H1 (cell line): ENCODE measurements around the gene ADCY7. TPM values are rescaled to one million over a fixed set of nuclear protein-coding genes. Genes with fewer than 3 reads are reported as not detected.

Source experiments
- polyA plus RNA-seq, 7 experiments: library from polyadenylated mRNA; depleted of rRNA in 3 of 7; stranded (reverse) in 5 of 7; unstranded in 2 of 7; fragments of >200 nt in 5 of 7; fragments of 200-250 nt in 2 of 7; gene quantifications; 1 replicate in 5 of 7; 2 replicates in 1 of 7; 4 replicates in 1 of 7; pipeline versions ENCODE4 v1.2.1 to v1.2.3, GENCODE V29; 2011 to 2013; ENCODE audit warnings: missing spikeins in 2 of 7, mixed read lengths in 2 of 7
- total RNA-seq: library from RNA; stranded (reverse); fragmentation: NEBNext Ultra II Directional; extraction: Animal tissue kit (Norgen Biotek cat#: 25700); gene quantifications from 2 replicates; pipeline ENCODE4 v1.2.1, GENCODE V29; 2021
- TF ChIP-seq, protein P1 (sequence below): fragments of 300-600 bp; sonication (generic); IDR thresholded peaks from 2 replicates; pipeline ENCODE4 v1.7.1; 2012; ENCODE audit warnings: low read length, moderate library complexity, mild to moderate bottlenecking, inconsistent platforms; ENCODE audit not compliant: insufficient replicate concordance
- TF ChIP-seq, protein P2 (sequence below): IDR thresholded peaks from 2 replicates; pipeline ENCODE4 v1.6.1; 2011; ENCODE audit warnings: low read depth, mild to moderate bottlenecking, low read length; ENCODE audit not compliant: insufficient read depth
- TF ChIP-seq, protein P3 (sequence below): IDR thresholded peaks from 2 replicates; pipeline ENCODE4 v1.6.1; 2012; ENCODE audit warnings: low read length, inconsistent platforms

Gene ADCY7
- total and polyA plus RNA-seq, 2 of the 8 experiments (the other 6 are each of a cell fraction or from before 2014, with no cell fraction given), result 2.4 to 5.1 TPM

DNA sequence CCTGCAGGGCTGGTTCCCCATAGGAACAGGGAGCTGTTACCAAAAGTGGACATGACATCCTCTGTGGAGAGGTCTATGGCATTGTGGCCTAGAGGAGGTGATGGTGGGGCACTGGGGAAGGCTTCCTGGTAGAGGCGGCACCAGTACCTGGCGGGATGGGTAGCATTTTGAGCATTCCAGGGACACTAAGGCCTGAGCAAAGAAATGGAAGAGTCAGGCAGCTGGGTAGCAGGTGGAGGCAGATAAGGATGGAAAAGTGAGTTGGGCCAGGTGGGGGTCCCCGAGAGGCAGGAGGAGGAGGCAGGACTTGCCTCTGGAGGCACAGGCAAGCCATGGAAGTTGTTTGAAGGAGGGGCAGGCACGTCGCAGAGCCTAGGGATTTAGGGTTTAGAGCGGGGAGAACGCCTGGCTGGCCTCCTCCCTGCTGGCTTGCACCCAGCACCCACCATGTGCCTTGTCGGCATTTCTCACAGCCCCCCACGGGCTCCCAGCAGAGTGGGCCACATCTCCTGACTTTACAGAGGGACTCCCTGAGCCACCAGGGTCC lies 5.1 kb upstream of the ADCY7 start (continued):
- TF ChIP-seq, protein P1, sequence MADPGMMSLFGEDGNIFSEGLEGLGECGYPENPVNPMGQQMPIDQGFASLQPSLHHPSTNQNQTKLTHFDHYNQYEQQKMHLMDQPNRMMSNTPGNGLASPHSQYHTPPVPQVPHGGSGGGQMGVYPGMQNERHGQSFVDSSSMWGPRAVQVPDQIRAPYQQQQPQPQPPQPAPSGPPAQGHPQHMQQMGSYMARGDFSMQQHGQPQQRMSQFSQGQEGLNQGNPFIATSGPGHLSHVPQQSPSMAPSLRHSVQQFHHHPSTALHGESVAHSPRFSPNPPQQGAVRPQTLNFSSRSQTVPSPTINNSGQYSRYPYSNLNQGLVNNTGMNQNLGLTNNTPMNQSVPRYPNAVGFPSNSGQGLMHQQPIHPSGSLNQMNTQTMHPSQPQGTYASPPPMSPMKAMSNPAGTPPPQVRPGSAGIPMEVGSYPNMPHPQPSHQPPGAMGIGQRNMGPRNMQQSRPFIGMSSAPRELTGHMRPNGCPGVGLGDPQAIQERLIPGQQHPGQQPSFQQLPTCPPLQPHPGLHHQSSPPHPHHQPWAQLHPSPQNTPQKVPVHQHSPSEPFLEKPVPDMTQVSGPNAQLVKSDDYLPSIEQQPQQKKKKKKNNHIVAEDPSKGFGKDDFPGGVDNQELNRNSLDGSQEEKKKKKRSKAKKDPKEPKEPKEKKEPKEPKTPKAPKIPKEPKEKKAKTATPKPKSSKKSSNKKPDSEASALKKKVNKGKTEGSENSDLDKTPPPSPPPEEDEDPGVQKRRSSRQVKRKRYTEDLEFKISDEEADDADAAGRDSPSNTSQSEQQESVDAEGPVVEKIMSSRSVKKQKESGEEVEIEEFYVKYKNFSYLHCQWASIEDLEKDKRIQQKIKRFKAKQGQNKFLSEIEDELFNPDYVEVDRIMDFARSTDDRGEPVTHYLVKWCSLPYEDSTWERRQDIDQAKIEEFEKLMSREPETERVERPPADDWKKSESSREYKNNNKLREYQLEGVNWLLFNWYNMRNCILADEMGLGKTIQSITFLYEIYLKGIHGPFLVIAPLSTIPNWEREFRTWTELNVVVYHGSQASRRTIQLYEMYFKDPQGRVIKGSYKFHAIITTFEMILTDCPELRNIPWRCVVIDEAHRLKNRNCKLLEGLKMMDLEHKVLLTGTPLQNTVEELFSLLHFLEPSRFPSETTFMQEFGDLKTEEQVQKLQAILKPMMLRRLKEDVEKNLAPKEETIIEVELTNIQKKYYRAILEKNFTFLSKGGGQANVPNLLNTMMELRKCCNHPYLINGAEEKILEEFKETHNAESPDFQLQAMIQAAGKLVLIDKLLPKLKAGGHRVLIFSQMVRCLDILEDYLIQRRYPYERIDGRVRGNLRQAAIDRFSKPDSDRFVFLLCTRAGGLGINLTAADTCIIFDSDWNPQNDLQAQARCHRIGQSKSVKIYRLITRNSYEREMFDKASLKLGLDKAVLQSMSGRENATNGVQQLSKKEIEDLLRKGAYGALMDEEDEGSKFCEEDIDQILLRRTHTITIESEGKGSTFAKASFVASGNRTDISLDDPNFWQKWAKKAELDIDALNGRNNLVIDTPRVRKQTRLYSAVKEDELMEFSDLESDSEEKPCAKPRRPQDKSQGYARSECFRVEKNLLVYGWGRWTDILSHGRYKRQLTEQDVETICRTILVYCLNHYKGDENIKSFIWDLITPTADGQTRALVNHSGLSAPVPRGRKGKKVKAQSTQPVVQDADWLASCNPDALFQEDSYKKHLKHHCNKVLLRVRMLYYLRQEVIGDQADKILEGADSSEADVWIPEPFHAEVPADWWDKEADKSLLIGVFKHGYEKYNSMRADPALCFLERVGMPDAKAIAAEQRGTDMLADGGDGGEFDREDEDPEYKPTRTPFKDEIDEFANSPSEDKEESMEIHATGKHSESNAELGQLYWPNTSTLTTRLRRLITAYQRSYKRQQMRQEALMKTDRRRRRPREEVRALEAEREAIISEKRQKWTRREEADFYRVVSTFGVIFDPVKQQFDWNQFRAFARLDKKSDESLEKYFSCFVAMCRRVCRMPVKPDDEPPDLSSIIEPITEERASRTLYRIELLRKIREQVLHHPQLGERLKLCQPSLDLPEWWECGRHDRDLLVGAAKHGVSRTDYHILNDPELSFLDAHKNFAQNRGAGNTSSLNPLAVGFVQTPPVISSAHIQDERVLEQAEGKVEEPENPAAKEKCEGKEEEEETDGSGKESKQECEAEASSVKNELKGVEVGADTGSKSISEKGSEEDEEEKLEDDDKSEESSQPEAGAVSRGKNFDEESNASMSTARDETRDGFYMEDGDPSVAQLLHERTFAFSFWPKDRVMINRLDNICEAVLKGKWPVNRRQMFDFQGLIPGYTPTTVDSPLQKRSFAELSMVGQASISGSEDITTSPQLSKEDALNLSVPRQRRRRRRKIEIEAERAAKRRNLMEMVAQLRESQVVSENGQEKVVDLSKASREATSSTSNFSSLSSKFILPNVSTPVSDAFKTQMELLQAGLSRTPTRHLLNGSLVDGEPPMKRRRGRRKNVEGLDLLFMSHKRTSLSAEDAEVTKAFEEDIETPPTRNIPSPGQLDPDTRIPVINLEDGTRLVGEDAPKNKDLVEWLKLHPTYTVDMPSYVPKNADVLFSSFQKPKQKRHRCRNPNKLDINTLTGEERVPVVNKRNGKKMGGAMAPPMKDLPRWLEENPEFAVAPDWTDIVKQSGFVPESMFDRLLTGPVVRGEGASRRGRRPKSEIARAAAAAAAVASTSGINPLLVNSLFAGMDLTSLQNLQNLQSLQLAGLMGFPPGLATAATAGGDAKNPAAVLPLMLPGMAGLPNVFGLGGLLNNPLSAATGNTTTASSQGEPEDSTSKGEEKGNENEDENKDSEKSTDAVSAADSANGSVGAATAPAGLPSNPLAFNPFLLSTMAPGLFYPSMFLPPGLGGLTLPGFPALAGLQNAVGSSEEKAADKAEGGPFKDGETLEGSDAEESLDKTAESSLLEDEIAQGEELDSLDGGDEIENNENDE, result no peak
- TF ChIP-seq, protein P2, sequence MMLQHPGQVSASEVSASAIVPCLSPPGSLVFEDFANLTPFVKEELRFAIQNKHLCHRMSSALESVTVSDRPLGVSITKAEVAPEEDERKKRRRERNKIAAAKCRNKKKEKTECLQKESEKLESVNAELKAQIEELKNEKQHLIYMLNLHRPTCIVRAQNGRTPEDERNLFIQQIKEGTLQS, result no peak
- TF ChIP-seq, protein P3, sequence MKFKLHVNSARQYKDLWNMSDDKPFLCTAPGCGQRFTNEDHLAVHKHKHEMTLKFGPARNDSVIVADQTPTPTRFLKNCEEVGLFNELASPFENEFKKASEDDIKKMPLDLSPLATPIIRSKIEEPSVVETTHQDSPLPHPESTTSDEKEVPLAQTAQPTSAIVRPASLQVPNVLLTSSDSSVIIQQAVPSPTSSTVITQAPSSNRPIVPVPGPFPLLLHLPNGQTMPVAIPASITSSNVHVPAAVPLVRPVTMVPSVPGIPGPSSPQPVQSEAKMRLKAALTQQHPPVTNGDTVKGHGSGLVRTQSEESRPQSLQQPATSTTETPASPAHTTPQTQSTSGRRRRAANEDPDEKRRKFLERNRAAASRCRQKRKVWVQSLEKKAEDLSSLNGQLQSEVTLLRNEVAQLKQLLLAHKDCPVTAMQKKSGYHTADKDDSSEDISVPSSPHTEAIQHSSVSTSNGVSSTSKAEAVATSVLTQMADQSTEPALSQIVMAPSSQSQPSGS, result no peak
